Ishikawa (cell line): ENCODE measurements around the gene ARFGEF3.

Experiments
- CEBPB ChIP-seq: IDR thresholded peaks from 2 replicates; pipeline ENCODE4 v1.6.1; 2012
- CREB1 ChIP-seq: IDR thresholded peaks from 2 replicates; pipeline ENCODE4 v1.6.1; 2012; ENCODE audit warnings: low read depth
- EGR1 ChIP-seq: IDR thresholded peaks from 2 replicates; pipeline ENCODE4 v1.6.1; 2012
- EP300 ChIP-seq: IDR thresholded peaks from 2 replicates; pipeline ENCODE4 v1.6.1; 2012; ENCODE audit warnings: borderline replicate concordance
- FOXM1 ChIP-seq: IDR thresholded peaks from 2 replicates; pipeline ENCODE4 v1.6.1; 2012; ENCODE audit warnings: low read depth, borderline replicate concordance
- NFIC ChIP-seq: IDR thresholded peaks from 2 replicates; pipeline ENCODE4 v1.6.1; 2012
- RAD21 ChIP-seq: IDR thresholded peaks from 2 replicates; pipeline ENCODE4 v1.6.1; 2012; ENCODE audit warnings: low read depth
- TAF1 ChIP-seq: IDR thresholded peaks from 2 replicates; pipeline ENCODE4 v1.6.1; 2012; ENCODE audit warnings: low read depth, mild to moderate bottlenecking
- TCF12 ChIP-seq: IDR thresholded peaks from 2 replicates; pipeline ENCODE4 v1.6.1; 2012; ENCODE audit warnings: low read depth
- TEAD4 ChIP-seq: IDR thresholded peaks from 2 replicates; pipeline ENCODE4 v1.6.1; 2012
- YY1 ChIP-seq: IDR thresholded peaks from 2 replicates; pipeline ENCODE4 v1.6.1; 2012; ENCODE audit warnings: low read depth
- ZBTB7A ChIP-seq: IDR thresholded peaks from 2 replicates; pipeline ENCODE4 v1.6.1; 2012; ENCODE audit warnings: low read depth
- TF ChIP-seq, protein P1 (sequence below): IDR thresholded peaks from 2 replicates; pipeline ENCODE4 v1.6.1; 2012
- TF ChIP-seq, protein P2 (sequence below): IDR thresholded peaks from 2 replicates; pipeline ENCODE4 v1.6.1; 2012
- TF ChIP-seq, protein P3 (sequence below): IDR thresholded peaks from 2 replicates; pipeline ENCODE4 v1.6.1; 2012; ENCODE audit warnings: low read depth, mild to moderate bottlenecking

Gene ARFGEF3

DNA sequence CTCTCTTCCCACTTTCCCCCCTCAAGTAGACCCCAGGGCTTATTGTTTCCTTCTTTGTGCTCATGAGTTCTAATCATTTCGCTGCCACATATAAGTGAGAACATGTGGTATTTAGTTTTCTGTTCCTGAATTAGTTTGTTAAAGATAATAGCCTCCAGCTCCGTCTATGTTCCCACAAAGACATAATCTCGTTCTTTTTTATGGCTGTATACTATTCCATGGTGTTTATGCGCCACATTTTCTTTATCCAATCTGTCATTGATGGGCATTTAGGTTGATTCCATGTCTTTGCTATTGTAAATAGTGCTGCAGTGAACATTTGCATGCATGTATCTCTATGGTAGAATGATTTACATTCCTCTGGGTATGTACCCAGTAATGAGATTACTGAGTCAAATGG is 37.6 kb upstream of the ARFGEF3 start:
- TF ChIP-seq CEBPB (no peak), YY1 (no peak), RAD21 (no peak), CREB1 (no peak), EP300 (no peak), ZBTB7A (no peak), EGR1 (no peak), FOXM1 (no peak), TAF1 (no peak)
- TF ChIP-seq, protein P1, sequence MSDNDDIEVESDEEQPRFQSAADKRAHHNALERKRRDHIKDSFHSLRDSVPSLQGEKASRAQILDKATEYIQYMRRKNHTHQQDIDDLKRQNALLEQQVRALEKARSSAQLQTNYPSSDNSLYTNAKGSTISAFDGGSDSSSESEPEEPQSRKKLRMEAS: no peak
- TF ChIP-seq, protein P2, sequence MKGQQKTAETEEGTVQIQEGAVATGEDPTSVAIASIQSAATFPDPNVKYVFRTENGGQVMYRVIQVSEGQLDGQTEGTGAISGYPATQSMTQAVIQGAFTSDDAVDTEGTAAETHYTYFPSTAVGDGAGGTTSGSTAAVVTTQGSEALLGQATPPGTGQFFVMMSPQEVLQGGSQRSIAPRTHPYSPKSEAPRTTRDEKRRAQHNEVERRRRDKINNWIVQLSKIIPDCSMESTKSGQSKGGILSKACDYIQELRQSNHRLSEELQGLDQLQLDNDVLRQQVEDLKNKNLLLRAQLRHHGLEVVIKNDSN: no peak

DNA sequence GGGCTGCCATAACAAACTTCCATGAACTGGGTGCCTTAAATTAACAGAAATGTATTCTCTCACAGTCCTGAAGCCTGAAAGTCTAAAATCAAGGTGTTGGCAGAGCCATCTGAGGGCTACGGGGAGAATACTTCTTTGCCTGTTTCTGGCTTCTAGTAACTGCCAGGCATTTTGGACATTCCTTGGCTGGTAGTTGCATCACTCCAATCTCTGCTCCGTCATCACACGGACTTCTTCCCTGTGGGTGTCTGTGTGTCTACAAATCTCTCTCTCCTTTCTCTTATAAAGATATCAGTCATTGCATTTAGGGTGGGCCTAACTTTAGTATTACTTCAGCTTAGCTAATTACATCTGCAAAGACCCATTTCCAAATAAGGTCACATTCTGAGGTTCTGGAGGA is 33.6 kb upstream of the ARFGEF3 start:
- no peak for TF ChIP-seq FOXM1
- no peak for TF ChIP-seq NFIC
- TF ChIP-seq TAF1: no peak
- no peak for TF ChIP-seq CREB1
- TF ChIP-seq TEAD4: no peak
- no peak for TF ChIP-seq YY1
- TF ChIP-seq EGR1: no peak
- TF ChIP-seq, protein P3, sequence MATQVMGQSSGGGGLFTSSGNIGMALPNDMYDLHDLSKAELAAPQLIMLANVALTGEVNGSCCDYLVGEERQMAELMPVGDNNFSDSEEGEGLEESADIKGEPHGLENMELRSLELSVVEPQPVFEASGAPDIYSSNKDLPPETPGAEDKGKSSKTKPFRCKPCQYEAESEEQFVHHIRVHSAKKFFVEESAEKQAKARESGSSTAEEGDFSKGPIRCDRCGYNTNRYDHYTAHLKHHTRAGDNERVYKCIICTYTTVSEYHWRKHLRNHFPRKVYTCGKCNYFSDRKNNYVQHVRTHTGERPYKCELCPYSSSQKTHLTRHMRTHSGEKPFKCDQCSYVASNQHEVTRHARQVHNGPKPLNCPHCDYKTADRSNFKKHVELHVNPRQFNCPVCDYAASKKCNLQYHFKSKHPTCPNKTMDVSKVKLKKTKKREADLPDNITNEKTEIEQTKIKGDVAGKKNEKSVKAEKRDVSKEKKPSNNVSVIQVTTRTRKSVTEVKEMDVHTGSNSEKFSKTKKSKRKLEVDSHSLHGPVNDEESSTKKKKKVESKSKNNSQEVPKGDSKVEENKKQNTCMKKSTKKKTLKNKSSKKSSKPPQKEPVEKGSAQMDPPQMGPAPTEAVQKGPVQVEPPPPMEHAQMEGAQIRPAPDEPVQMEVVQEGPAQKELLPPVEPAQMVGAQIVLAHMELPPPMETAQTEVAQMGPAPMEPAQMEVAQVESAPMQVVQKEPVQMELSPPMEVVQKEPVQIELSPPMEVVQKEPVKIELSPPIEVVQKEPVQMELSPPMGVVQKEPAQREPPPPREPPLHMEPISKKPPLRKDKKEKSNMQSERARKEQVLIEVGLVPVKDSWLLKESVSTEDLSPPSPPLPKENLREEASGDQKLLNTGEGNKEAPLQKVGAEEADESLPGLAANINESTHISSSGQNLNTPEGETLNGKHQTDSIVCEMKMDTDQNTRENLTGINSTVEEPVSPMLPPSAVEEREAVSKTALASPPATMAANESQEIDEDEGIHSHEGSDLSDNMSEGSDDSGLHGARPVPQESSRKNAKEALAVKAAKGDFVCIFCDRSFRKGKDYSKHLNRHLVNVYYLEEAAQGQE: no peak
- no peak for TF ChIP-seq CEBPB
- TF ChIP-seq, protein P1: no peak
- no peak for TF ChIP-seq TCF12
- no peak for TF ChIP-seq ZBTB7A
- TF ChIP-seq RAD21: no peak
- TF ChIP-seq EP300: no peak
- TF ChIP-seq, protein P2: no peak

DNA sequence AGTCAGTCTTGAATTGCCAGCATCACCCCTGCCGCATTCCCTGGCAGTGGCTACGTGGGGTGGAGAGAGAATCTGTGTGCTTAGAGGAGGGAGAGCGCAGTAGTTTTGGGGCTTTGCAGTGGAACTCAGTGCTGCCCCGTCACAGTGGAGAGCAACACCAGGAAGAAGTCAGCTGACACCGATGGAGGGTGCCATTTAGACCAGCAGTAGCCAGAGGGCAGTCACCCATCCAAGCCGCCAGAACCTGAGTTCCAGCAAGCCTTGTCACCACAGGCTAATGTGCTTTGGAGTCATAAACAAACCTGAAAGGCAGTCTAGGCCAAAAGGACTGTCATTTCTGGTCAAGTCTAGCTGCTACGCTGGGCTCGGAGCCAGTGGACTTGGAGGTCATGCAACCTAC is 32.5 kb upstream of the ARFGEF3 start:
- TF ChIP-seq, protein P3: no peak
- TF ChIP-seq YY1 (no peak), ZBTB7A (no peak), EGR1 (no peak), TCF12 (no peak), TEAD4 (no peak), RAD21 (no peak), CEBPB (no peak), FOXM1 (no peak), CREB1 (no peak), NFIC (no peak), EP300 (no peak), TAF1 (no peak)
- TF ChIP-seq, protein P2: no peak
- TF ChIP-seq, protein P1: no peak

DNA sequence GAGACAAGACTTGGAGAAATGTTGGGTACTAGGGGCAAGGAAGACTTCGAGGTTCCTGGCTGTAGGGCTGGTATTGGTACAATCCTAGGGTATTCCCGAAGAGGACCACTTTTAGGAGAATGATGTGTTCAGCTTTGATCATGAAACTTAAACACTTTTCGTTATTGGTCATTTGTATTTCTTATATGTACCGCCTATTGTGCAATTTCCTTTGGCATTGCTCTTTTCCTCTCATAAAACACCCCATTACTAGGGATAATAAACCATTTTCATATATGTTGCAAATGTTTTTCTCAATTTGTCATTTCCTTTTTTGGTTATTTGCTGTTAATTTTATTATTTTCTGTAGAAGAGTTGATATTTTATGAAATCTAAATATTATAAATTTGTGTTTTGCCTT is 18.9 kb upstream of the ARFGEF3 start:
- TF ChIP-seq CEBPB: no peak
- no peak for TF ChIP-seq FOXM1
- TF ChIP-seq, protein P2: no peak
- TF ChIP-seq ZBTB7A: no peak
- TF ChIP-seq TCF12: no peak
- TF ChIP-seq RAD21: no peak
- no peak for TF ChIP-seq YY1
- TF ChIP-seq, protein P1: no peak
- TF ChIP-seq NFIC: no peak
- no peak for TF ChIP-seq TAF1
- TF ChIP-seq EP300: no peak
- TF ChIP-seq CREB1: no peak
- TF ChIP-seq TEAD4: no peak
- TF ChIP-seq, protein P3: no peak
- TF ChIP-seq EGR1: no peak
